Neural progenitor cell (in vitro differentiated cells): Measurements from ENCODE around the gene WIPF2. TPM values are rescaled to one million over a fixed set of nuclear protein-coding genes. Genes with fewer than 3 reads are reported as not detected.
A peak's percentile ranks its signal among the peaks of the same experiment; 100 is the strongest.

ENCODE experiments used
- DNase-seq: peaks from one replicate; pipeline ENCODE4 v3.0.0-alpha.2; 2016; ENCODE audit warnings: low spot score
- H2AFZ ChIP-seq: fragments of 200-600 bp; sonication (generic); replicated peaks from 2 replicates; pipeline ENCODE4 v1.6.1; 2016; ENCODE audit warnings: antibody characterized with exemption
- H3F3A ChIP-seq: fragments of 200-600 bp; sonication (generic); 2 replicates; pipeline ENCODE4 v1.6.1; 2016; ENCODE audit warnings: antibody characterized with exemption, low read depth
- H3K27ac ChIP-seq: fragments of 200-600 bp; sonication (generic); 2 replicates; pipeline ENCODE4 v1.5.1; 2016; ENCODE audit warnings: mild to moderate bottlenecking
- H3K27me3 ChIP-seq: fragments of 200-600 bp; sonication (generic); 2 replicates; pipeline ENCODE4 v1.6.1; 2016; ENCODE audit warnings: mild to moderate bottlenecking, moderate library complexity
- H3K36me3 ChIP-seq: fragments of 200-600 bp; sonication (generic); 2 replicates; pipeline ENCODE4 v1.5.1; 2016
- H3K4me1 ChIP-seq: fragments of 200-600 bp; sonication (generic); 2 replicates; pipeline ENCODE4 v1.6.1; 2016; ENCODE audit warnings: mixed run types
- H3K4me2 ChIP-seq: fragments of 200-600 bp; sonication (generic); 2 replicates; pipeline ENCODE4 v1.6.1; 2016
- H3K4me3 ChIP-seq: fragments of 200-600 bp; sonication (generic); 2 replicates; pipeline ENCODE4 v1.5.1; 2016
- H3K79me2 ChIP-seq: fragments of 200-600 bp; sonication (generic); 2 replicates; pipeline ENCODE4 v1.6.1; 2016; ENCODE audit warnings: low read depth
- H3K9ac ChIP-seq: fragments of 200-600 bp; sonication (generic); 2 replicates; pipeline ENCODE4 v1.6.1; 2016
- H3K9me3 ChIP-seq: fragments of 200-600 bp; sonication (generic); 2 replicates; pipeline ENCODE4 v1.5.1; 2016; ENCODE audit warnings: low read depth
- H4K20me1 ChIP-seq: fragments of 200-600 bp; sonication (generic); 2 replicates; pipeline ENCODE4 v1.6.1; 2016; ENCODE audit warnings: low read depth
- H3K27ac Mint-ChIP-seq: 3 replicates; pipeline ENCODE4 v1.8.0; 2021; ENCODE audit warnings: mixed read lengths
- H3K27me3 Mint-ChIP-seq: 2 replicates; pipeline ENCODE4 v1.8.0; 2022; ENCODE audit warnings: low read depth, mild to moderate bottlenecking, inconsistent platforms, moderate library complexity, mixed read lengths; ENCODE audit not compliant: insufficient read depth
- H3K36me3 Mint-ChIP-seq: 3 replicates; pipeline ENCODE4 v1.8.0; 2021; ENCODE audit warnings: mixed read lengths
- H3K4me1 Mint-ChIP-seq: 3 replicates; pipeline ENCODE4 v1.8.0; 2021; ENCODE audit warnings: mixed read lengths
- H3K4me3 Mint-ChIP-seq: 3 replicates; pipeline ENCODE4 v1.8.0; 2021; ENCODE audit warnings: mild to moderate bottlenecking, moderate library complexity, mixed read lengths
- H3K9me3 Mint-ChIP-seq: 3 replicates; pipeline ENCODE4 v1.8.0; 2020; ENCODE audit warnings: mixed read lengths
- CTCF ChIP-seq: fragments of 200-600 bp; sonication (generic); IDR thresholded peaks from 2 replicates; pipeline ENCODE4 v1.5.1; 2017; ENCODE audit warnings: antibody characterized with exemption, mild to moderate bottlenecking
- EZH2 ChIP-seq: fragments of 200-600 bp; sonication (generic); IDR thresholded peaks from 2 replicates; pipeline ENCODE4 v1.6.1; 2017; ENCODE audit warnings: antibody characterized with exemption, mild to moderate bottlenecking, moderate library complexity
- EZH2phosphoT487 ChIP-seq: fragments of 200-600 bp; sonication (generic); IDR thresholded peaks from 2 replicates; pipeline ENCODE4 v1.6.1; 2017; ENCODE audit warnings: antibody characterized with exemption
- total RNA-seq: library from RNA; depleted of rRNA; stranded (reverse); fragments of >200 nt; gene quantifications from 2 replicates; pipeline ENCODE4 v1.2.3, GENCODE V29; 2015; ENCODE audit warnings: low replicate concordance

WIPF2 gene
- total RNA-seq, 1 donor from 2014 or later: 6.8 TPM

GRCh38 chr17:40287494-40288369, 68.6 kb downstream of the WIPF2 start, which contains the start of gene CDC6:
Gene CDC6 (plus strand): TSS chr17:40287879. CDS start chr17:40289421, 1,542 bp downstream.
- Histone ChIP-seq H3K4me2 (peak within 1 kb of the TSS; percentile 84), H4K20me1 (peaks cover 9% of the 10 kb centered on the region), H3K9ac (peak within 1 kb of the TSS; percentile 89), H2AFZ (peak within 1 kb of the TSS; percentile 86), H3K79me2 (peaks cover 44% of the 10 kb centered on the region), H3F3A (peaks cover 23% of the 10 kb centered on the region), H3K4me1 (peaks cover 5% of the 10 kb centered on the region), H3K36me3 (peaks cover 3% of the 10 kb centered on the region), H3K27ac (peak within 1 kb of the TSS; percentile 78), H3K4me3 (peak within 1 kb of the TSS; percentile 87), H3K9me3 (no peaks in the 10 kb centered on the region), H3K27me3 (no peaks in the 10 kb centered on the region)
- no peak for TF ChIP-seq EZH2phosphoT487
- peaks cover 25% of the 10 kb centered on the region for H3K4me1 Mint-ChIP-seq
- H3K9me3 Mint-ChIP-seq: no peaks in the 10 kb centered on the region
- peak within 1 kb of the TSS; percentile 99 for H3K4me3 Mint-ChIP-seq
- peak within 1 kb of the TSS; percentile 92 for H3K27ac Mint-ChIP-seq
- peaks cover 5% of the 10 kb centered on the region for H3K27me3 Mint-ChIP-seq
- H3K36me3 Mint-ChIP-seq: peaks cover 4% of the 10 kb centered on the region
- peak; percentile 99 for DNase-seq

DNA sequence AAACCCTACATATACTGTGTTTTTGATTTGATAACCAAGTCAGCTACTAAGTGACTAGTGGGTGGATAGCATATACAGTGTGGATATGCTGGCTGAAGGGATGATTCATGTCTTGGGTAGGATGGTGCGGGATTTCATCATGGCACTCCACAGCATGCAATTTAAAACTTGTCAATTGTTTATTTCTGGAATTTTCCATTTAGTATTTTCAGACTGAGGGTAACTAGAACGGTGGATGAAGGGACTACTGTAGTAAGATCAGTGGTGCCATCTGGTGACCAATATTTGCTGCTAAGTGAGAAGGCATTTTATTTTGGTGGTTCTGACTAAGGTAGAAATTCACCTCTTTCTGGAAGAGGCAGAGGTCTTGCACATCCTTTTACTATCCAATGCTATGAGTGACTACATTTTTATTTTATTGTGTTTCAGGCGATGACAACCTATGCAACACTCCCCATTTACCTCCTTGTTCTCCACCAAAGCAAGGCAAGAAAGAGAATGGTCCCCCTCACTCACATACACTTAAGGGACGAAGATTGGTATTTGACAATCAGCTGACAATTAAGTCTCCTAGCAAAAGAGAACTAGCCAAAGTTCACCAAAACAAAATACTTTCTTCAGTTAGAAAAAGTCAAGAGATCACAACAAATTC, 71.7 kb downstream of the WIPF2 start:
- Mint-ChIP-seq H3K27ac (no peak overlapping the region), H3K27me3 (peaks cover 5% of the 10 kb centered on the region), H3K9me3 (no peaks in the 10 kb centered on the region), H3K4me3 (no peak overlapping the region), H3K4me1 (peaks cover 32% of the 10 kb centered on the region), H3K36me3 (peaks cover 15% of the 10 kb centered on the region)
- peaks cover 16% of the 10 kb centered on the region for H3K36me3 ChIP-seq
- H3K9ac ChIP-seq: no peak overlapping the region
- peaks cover 23% of the 10 kb centered on the region for H4K20me1 ChIP-seq
- peaks cover 13% of the 10 kb centered on the region for H3K4me1 ChIP-seq
- H3F3A ChIP-seq: peaks cover 53% of the 10 kb centered on the region
- H3K4me3 ChIP-seq: no peak overlapping the region
- no peak overlapping the region for H3K27ac ChIP-seq
- H3K4me2 ChIP-seq: peak overlapping the region; percentile 20
- DNase-seq: peak; percentile 70
- no peak overlapping the region for H2AFZ ChIP-seq
- no peaks in the 10 kb centered on the region for H3K9me3 ChIP-seq
- H3K79me2 ChIP-seq: peaks cover 44% of the 10 kb centered on the region
- no peaks in the 10 kb centered on the region for H3K27me3 ChIP-seq
- TF ChIP-seq EZH2phosphoT487: no peak
- TF ChIP-seq CTCF: peak; percentile 58

DNA sequence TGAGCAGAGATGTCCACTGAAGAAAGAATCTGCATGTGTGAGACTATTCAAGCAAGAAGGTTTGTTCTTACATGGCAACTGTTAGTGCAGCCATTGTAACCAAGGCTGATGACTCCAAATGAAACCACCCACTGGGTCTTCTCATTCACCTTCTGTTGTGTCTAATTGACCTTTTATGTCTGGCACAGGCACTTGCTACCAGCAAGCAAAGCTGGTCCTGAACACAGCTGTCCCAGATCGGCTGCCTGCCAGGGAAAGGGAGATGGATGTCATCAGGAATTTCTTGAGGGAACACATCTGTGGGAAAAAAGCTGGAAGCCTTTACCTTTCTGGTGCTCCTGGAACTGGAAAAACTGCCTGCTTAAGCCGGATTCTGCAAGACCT, 72.2 kb downstream of the WIPF2 start:
- Histone ChIP-seq H3F3A (peaks cover 57% of the 10 kb centered on the region), H3K4me1 (peaks cover 17% of the 10 kb centered on the region), H3K9me3 (no peaks in the 10 kb centered on the region), H2AFZ (no peak overlapping the region), H3K27ac (no peak overlapping the region), H3K79me2 (peaks cover 47% of the 10 kb centered on the region), H3K36me3 (peaks cover 16% of the 10 kb centered on the region), H3K4me2 (no peak overlapping the region), H4K20me1 (peaks cover 28% of the 10 kb centered on the region), H3K4me3 (no peak overlapping the region), H3K9ac (no peak overlapping the region), H3K27me3 (no peaks in the 10 kb centered on the region)
- no peak overlapping the region for H3K4me3 Mint-ChIP-seq
- H3K27ac Mint-ChIP-seq: no peak overlapping the region
- peaks cover 35% of the 10 kb centered on the region for H3K4me1 Mint-ChIP-seq
- DNase-seq: no peak
- TF ChIP-seq CTCF: no peak
- H3K36me3 Mint-ChIP-seq: peaks cover 20% of the 10 kb centered on the region
- peaks cover 5% of the 10 kb centered on the region for H3K27me3 Mint-ChIP-seq
- no peaks in the 10 kb centered on the region for H3K9me3 Mint-ChIP-seq

DNA sequence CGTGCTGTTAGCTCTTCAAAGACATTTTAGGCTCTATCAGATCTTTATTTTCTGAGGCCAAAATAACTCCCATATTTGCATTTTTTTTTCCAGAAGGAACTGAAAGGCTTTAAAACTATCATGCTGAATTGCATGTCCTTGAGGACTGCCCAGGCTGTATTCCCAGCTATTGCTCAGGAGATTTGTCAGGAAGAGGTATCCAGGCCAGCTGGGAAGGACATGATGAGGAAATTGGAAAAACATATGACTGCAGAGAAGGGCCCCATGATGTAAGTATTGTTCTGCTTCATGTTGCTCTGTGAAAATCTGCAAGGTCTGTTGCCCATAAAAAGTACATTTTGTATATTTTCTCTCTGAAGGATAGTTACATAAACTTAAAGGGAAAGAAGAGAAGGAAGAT, 74.3 kb downstream of the WIPF2 start:
- Mint-ChIP-seq H3K27me3 (no peaks in the 10 kb centered on the region), H3K4me1 (peaks cover 24% of the 10 kb centered on the region), H3K36me3 (peaks cover 26% of the 10 kb centered on the region), H3K4me3 (no peak overlapping the region), H3K9me3 (no peaks in the 10 kb centered on the region), H3K27ac (no peak overlapping the region)
- H4K20me1 ChIP-seq: peaks cover 37% of the 10 kb centered on the region
- DNase-seq: no peak
- peaks cover 17% of the 10 kb centered on the region for H3K4me1 ChIP-seq
- no peak overlapping the region for H3K27ac ChIP-seq
- no peak overlapping the region for H2AFZ ChIP-seq
- H3K36me3 ChIP-seq: peaks cover 16% of the 10 kb centered on the region
- H3K4me2 ChIP-seq: no peak overlapping the region
- no peak overlapping the region for H3K9ac ChIP-seq
- peaks cover 49% of the 10 kb centered on the region for H3F3A ChIP-seq
- H3K79me2 ChIP-seq: peaks cover 52% of the 10 kb centered on the region
- no peaks in the 10 kb centered on the region for H3K27me3 ChIP-seq
- H3K4me3 ChIP-seq: no peak overlapping the region
- no peaks in the 10 kb centered on the region for H3K9me3 ChIP-seq
- TF ChIP-seq CTCF (no peak), EZH2 (no peak), EZH2phosphoT487 (no peak)
